ENCODE data around the gene VENTX. TPM values are rescaled to one million over a fixed set of nuclear protein-coding genes. Genes with fewer than 3 reads are reported as not detected.
"Not testable (repeated sequence)": the region's sequence is repeated elsewhere in the genome, so short reads cannot be mapped to it uniquely, and the experiment has no call there.

VENTX gene
- total and polyA plus RNA-seq, 2 donors (not counting 3 experiments of a cell fraction or from before 2014, with no cell fraction given): not detected

DNA sequence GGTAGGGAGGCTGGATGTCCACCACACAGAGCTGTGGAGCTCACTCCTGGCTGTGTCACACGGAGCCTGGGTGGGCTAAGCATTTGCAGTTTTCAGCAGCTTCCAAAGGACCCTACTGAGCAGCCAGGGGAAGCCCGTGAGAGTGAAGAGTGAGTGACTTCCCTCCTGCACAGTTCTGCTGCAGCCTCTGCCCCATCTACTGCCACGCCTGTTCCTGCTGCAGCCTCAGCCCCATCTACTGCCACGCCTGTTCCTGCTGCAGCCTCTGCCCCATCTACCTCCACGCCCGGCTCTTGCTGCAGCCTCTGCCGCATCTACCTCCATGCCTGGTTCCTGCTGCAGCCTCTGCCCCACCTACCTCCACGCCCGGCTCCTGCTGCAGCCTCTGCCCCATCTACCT lies 26.8 kb downstream of the VENTX start:
- DNase-seq (ENCODE audit: low read depth, low spot score) (no peak), FAIRE-seq (no peak)
- CTCF ChIA-PET: interaction anchor here (1.1 to 1.8 kb wide), 3 partner anchors 11 to 43 kb away, joined by 3 to 6 read pairs (median 3); no protein-coding TSS in a partner anchor
- H3K4me2 ChIP-seq (ENCODE audit: insufficient read depth, low read length): no peak overlapping the region
- H3K4me1 ChIP-seq (ENCODE audit: control insufficient read depth, extremely low read depth, insufficient read depth, low read length): peaks cover 5% of the 10 kb centered on the region
- H3K9ac ChIP-seq (replicated peaks; ENCODE audit: extremely low read depth, insufficient read depth, low read length): no peak overlapping the region
- intact Hi-C loops (cut with micrococcal nuclease): no loop called here
- dilution Hi-C loops (cut with MboI; ENCODE audit: extremely low pct_ligation_motif_present, low sequenced_read_pairs): no loop called here
- no peak overlapping the region for H2AFZ ChIP-seq (ENCODE audit: low read depth, low read length)
- H3K4me3 ChIP-seq (replicated peaks in 1 of 3; ENCODE audit: insufficient read depth in 1 of 3, low read depth in 1 of 3, low read length in 3 of 3): no peak overlapping the region
- peaks cover 0 to 4% of the 10 kb centered on the region in 2 experiments for H3K27me3 ChIP-seq (ENCODE audit: control insufficient read depth in 2 of 2, insufficient read depth in 2 of 2, low read length in 2 of 2)
- TF ChIP-seq MYC (IDR thresholded peaks at IDR 0.05; ENCODE audit: low read depth, low read length) (no peak), GATA2 (IDR thresholded peaks at IDR 0.05; ENCODE audit: insufficient read depth, insufficient read length, low read depth, low read length) (no peak), POLR2AphosphoS5 (IDR thresholded peaks at IDR 0.05; ENCODE audit: insufficient read depth, low read depth, low read length) (no peak), POLR2A (IDR thresholded peaks at IDR 0.05; ENCODE audit: low read depth, low read length) (no peak), JUN (IDR thresholded peaks at IDR 0.05; ENCODE audit: borderline replicate concordance, insufficient read depth, insufficient read length, low read depth) (no peak), EZH2 (IDR thresholded peaks at IDR 0.05; ENCODE audit: borderline replicate concordance, low read depth, low read length, severe bottlenecking) (no peak), FOS (IDR thresholded peaks at IDR 0.05; ENCODE audit: borderline replicate concordance, insufficient read depth, low read length) (no peak)
- TF ChIP-seq, protein P1, sequence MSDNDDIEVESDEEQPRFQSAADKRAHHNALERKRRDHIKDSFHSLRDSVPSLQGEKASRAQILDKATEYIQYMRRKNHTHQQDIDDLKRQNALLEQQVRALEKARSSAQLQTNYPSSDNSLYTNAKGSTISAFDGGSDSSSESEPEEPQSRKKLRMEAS (IDR thresholded peaks at IDR 0.05; ENCODE audit: insufficient read depth, insufficient read length): no peak
- TF ChIP-seq, protein P2, sequence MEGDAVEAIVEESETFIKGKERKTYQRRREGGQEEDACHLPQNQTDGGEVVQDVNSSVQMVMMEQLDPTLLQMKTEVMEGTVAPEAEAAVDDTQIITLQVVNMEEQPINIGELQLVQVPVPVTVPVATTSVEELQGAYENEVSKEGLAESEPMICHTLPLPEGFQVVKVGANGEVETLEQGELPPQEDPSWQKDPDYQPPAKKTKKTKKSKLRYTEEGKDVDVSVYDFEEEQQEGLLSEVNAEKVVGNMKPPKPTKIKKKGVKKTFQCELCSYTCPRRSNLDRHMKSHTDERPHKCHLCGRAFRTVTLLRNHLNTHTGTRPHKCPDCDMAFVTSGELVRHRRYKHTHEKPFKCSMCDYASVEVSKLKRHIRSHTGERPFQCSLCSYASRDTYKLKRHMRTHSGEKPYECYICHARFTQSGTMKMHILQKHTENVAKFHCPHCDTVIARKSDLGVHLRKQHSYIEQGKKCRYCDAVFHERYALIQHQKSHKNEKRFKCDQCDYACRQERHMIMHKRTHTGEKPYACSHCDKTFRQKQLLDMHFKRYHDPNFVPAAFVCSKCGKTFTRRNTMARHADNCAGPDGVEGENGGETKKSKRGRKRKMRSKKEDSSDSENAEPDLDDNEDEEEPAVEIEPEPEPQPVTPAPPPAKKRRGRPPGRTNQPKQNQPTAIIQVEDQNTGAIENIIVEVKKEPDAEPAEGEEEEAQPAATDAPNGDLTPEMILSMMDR (IDR thresholded peaks at IDR 0.05; ENCODE audit: extremely low read depth in 1 of 2, insufficient read depth in 1 of 2, low read depth in 1 of 2, low read length in 2 of 2): no peak
- H4K20me1 ChIP-seq (replicated peaks; ENCODE audit: control insufficient read depth, extremely low read depth, insufficient read depth, low read length): no peaks in the 10 kb centered on the region
- POLR2A ChIA-PET: no interaction called here
- H3K27ac ChIP-seq (ENCODE audit: insufficient read depth, low read depth, low read length): no peak overlapping the region
- no TSS peak for BruUV-seq (replicated peaks)
- H3K36me3 ChIP-seq (ENCODE audit: control insufficient read depth in 2 of 2, extremely low read depth in 1 of 2, insufficient read depth in 2 of 2, low read length in 2 of 2): no peaks in the 10 kb centered on the region
- H3K9me1 ChIP-seq (replicated peaks; ENCODE audit: control insufficient read depth, extremely low read depth, insufficient read depth, low read length): no peaks in the 10 kb centered on the region
- no peaks in the 10 kb centered on the region for H3K9me3 ChIP-seq (replicated peaks; ENCODE audit: control insufficient read depth, insufficient read depth, low read length)
- no peaks in the 10 kb centered on the region for H3K79me2 ChIP-seq (ENCODE audit: control insufficient read depth, insufficient read depth, low read length)

DNA sequence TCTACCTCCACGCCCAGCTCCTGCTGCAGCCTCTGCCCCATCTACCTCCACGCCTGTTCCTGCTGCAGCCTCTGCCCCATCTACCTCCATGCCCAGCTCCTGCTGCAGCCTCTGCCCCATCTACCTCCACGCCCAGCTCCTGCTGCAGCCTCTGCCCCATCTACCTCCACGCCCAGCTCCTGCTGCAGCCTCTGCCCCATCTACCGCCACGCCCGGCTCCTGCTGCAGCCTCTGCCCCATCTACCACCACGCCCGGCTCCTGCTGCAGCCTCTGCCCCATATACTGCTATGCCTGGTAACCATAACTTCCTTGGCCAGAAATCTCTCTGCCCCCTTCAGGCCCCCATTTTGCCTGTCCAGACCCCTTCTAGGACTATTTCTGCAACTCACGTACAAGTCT lies 27.4 kb downstream of the VENTX start:
- H3K9me3 ChIP-seq (replicated peaks; ENCODE audit: control insufficient read depth, insufficient read depth, low read length); dilution Hi-C loops (cut with MboI; ENCODE audit: extremely low pct_ligation_motif_present, low sequenced_read_pairs); intact Hi-C loops (cut with micrococcal nuclease); DNase-seq (ENCODE audit: low read depth, low spot score); CTCF ChIA-PET; H3K9ac ChIP-seq (replicated peaks; ENCODE audit: extremely low read depth, insufficient read depth, low read length); H3K9me1 ChIP-seq (replicated peaks; ENCODE audit: control insufficient read depth, extremely low read depth, insufficient read depth, low read length); FAIRE-seq; H3K79me2 ChIP-seq (ENCODE audit: control insufficient read depth, insufficient read depth, low read length); H3K4me1 ChIP-seq (ENCODE audit: control insufficient read depth, extremely low read depth, insufficient read depth, low read length); H3K27ac ChIP-seq (ENCODE audit: insufficient read depth, low read depth, low read length); H4K20me1 ChIP-seq (replicated peaks; ENCODE audit: control insufficient read depth, extremely low read depth, insufficient read depth, low read length); H3K27me3 ChIP-seq (ENCODE audit: control insufficient read depth in 2 of 2, insufficient read depth in 2 of 2, low read length in 2 of 2); BruUV-seq (replicated peaks); H3K4me3 ChIP-seq (replicated peaks in 1 of 3; ENCODE audit: insufficient read depth in 1 of 3, low read depth in 1 of 3, low read length in 3 of 3); H3K36me3 ChIP-seq (ENCODE audit: control insufficient read depth in 2 of 2, extremely low read depth in 1 of 2, insufficient read depth in 2 of 2, low read length in 2 of 2); H3K4me2 ChIP-seq (ENCODE audit: insufficient read depth, low read length); POLR2A ChIA-PET; H2AFZ ChIP-seq (ENCODE audit: low read depth, low read length): not testable (repeated sequence)

Measured in endothelial cell of umbilical vein (primary cell).